Aortic smooth muscle cell (primary cell): Measurements from ENCODE around the gene DSG4. TPM values are rescaled to one million over a fixed set of nuclear protein-coding genes. Genes with fewer than 3 reads are reported as not detected.

ENCODE experiments used
- total RNA-seq: library from RNA; depleted of rRNA; stranded (reverse); fragments of >200 nt; gene quantifications from 2 replicates; pipeline ENCODE4 v1.2.3, GENCODE V29; 2014

The DSG4 gene, protein sequence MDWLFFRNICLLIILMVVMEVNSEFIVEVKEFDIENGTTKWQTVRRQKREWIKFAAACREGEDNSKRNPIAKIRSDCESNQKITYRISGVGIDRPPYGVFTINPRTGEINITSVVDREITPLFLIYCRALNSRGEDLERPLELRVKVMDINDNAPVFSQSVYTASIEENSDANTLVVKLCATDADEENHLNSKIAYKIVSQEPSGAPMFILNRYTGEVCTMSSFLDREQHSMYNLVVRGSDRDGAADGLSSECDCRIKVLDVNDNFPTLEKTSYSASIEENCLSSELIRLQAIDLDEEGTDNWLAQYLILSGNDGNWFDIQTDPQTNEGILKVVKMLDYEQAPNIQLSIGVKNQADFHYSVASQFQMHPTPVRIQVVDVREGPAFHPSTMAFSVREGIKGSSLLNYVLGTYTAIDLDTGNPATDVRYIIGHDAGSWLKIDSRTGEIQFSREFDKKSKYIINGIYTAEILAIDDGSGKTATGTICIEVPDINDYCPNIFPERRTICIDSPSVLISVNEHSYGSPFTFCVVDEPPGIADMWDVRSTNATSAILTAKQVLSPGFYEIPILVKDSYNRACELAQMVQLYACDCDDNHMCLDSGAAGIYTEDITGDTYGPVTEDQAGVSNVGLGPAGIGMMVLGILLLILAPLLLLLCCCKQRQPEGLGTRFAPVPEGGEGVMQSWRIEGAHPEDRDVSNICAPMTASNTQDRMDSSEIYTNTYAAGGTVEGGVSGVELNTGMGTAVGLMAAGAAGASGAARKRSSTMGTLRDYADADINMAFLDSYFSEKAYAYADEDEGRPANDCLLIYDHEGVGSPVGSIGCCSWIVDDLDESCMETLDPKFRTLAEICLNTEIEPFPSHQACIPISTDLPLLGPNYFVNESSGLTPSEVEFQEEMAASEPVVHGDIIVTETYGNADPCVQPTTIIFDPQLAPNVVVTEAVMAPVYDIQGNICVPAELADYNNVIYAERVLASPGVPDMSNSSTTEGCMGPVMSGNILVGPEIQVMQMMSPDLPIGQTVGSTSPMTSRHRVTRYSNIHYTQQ
- total RNA-seq: not detected in 2 replicates

DNA sequence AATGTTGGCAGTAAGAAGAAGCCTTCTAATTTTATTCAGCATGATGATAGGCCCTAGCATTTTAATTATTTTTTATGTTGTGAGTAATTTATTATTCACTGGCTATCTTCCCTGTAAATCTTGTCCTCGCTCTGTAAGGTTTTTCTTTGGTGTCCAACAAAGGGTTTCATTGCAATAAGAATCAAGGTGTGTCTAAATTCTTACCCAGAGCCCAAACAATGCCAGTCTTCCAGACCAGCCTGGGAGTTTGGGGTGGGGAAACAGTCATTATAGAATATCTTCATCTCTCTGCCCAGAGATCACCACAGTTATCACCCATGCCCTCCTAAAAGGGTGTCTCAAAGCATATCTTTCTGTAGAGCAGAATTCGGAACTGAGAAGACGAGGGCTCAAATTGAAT, at the start of gene DSG4:
TSS of gene DSG4 (plus strand) at position 301 of the 400 bp plus-strand sequence. CDS start 135 bp downstream, outside the sequence.

DNA sequence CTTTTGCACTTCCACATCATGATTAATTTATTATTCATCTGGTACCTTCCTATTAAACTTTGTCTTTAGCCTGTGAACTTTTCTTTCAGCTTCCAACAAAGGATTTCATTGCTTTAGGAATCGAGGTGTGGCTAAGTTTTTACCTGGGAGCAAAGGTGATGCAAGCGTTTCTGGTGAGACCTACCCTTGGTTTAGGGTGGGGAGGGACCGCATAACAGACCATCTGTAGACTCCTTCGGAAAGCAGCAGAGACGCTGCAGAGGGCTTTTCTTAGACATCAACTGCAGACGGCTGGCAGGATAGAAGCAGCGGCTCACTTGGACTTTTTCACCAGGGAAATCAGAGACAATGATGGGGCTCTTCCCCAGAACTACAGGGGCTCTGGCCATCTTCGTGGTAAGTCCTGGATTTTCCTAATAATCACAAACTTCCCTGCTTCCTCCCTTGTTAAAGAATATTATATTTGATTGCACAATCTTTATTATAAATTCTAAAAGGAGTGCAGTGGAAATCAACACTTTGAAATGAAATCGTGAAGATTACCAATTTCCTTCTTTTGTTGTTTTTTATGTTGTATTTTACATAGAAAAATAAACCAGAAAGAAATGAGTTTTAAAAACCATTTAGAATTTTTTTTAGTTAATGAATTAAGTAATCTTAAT, 71.1 kb downstream of the DSG4 start, which contains the start of gene DSG3:
TSS of gene DSG3 (plus strand) at position 212 of the 662 bp plus-strand sequence. CDS start at position 349, 137 bp downstream.

Other genes with a start within 250 kb of the DSG4 start
- gene DSC1, start 213.9 kb upstream of the DSG4 start, total RNA-seq: not detected in 2 replicates
- not detected in 2 replicates for gene DSG1, start 58.6 kb upstream of the DSG4 start, total RNA-seq
- under 0.01 TPM in 1 of 2 replicates, not detected in the other for gene DSG3, start 71.0 kb downstream of the DSG4 start, total RNA-seq
- under 0.01 and 0.31 TPM in 2 replicates for gene DSG2, start 121.4 kb downstream of the DSG4 start, total RNA-seq
- not detected in 2 replicates for gene TTR, start 215.1 kb downstream of the DSG4 start, total RNA-seq